Stimulated activated naive CD8-positive, alpha-beta T cell treated with anti-CD3 and anti-CD28 coated beads, Interleukin-15, amount 100 ng/mL, for 72 hours (primary cell): Measurements from ENCODE around the gene AGO3.

Source experiments
- ATAC-seq: fragments of 150-1000 bp; cut with Tn5 transposase; 2 replicates; pipeline ENCODE4 v1.10.0; 2021; ENCODE audit warnings: mild to moderate bottlenecking, moderate library complexity
- DNase-seq, 2 donors: peaks; one replicate each; pipeline ENCODE4 v3.0.0; 2021 to 2022
- H3K27ac Mint-ChIP-seq, 2 donors: one replicate each; pipeline ENCODE4 v1.8.0; 2022; ENCODE audit warnings: mild to moderate bottlenecking in 2 of 2, mixed read lengths in 2 of 2, moderate library complexity in 2 of 2
- H3K27me3 Mint-ChIP-seq: one replicate; pipeline ENCODE4 v1.8.0; 2022; ENCODE audit warnings: mixed read lengths
- H3K4me1 Mint-ChIP-seq: one replicate; pipeline ENCODE4 v1.8.0; 2022; ENCODE audit warnings: mild to moderate bottlenecking, mixed read lengths
- H3K4me3 Mint-ChIP-seq, 2 donors: one replicate each; pipeline ENCODE4 v1.8.0; 2022; ENCODE audit warnings: mild to moderate bottlenecking in 2 of 2, mixed read lengths in 2 of 2, moderate library complexity in 1 of 2
- H3K9me3 Mint-ChIP-seq, 2 donors: one replicate each; pipeline ENCODE4 v1.8.0; 2022; ENCODE audit warnings: mixed read lengths in 2 of 2

Gene AGO3

GRCh38 chr1:35899941-35900340 lies 31.0 kb upstream of the AGO3 start:
- Mint-ChIP-seq H3K9me3 (no peaks in the 10 kb centered on the region), H3K4me1 (no peaks in the 10 kb centered on the region), H3K27ac (no peak overlapping the region), H3K4me3 (no peak overlapping the region), H3K27me3 (no peaks in the 10 kb centered on the region)
- DNase-seq, result no peak
- ATAC-seq, result no peak

- Mint-ChIP-seq H3K4me3 (no peak overlapping the region), H3K27ac (no peak overlapping the region), H3K27me3 (no peaks in the 10 kb centered on the region), H3K9me3 (no peaks in the 10 kb centered on the region), H3K4me1 (no peaks in the 10 kb centered on the region)
- no peak for ATAC-seq
- DNase-seq, result no peak
These were observed 29.7 kb upstream of the AGO3 start for GRCh38 chr1:35901235-35901634.

GRCh38 chr1:35902671-35903070 lies 28.2 kb upstream of the AGO3 start:
- DNase-seq (no peak), ATAC-seq (no peak)
- Mint-ChIP-seq H3K4me1 (no peaks in the 10 kb centered on the region), H3K9me3 (no peaks in the 10 kb centered on the region), H3K4me3 (no peak overlapping the region), H3K27ac (peak overlapping the region in 1 of 2 donors; percentile 54), H3K27me3 (no peaks in the 10 kb centered on the region)

- H3K27me3 Mint-ChIP-seq, result no peaks in the 10 kb centered on the region
- H3K4me1 Mint-ChIP-seq, result no peaks in the 10 kb centered on the region
- no peak overlapping the region for H3K27ac Mint-ChIP-seq
- no peak for DNase-seq
- no peak overlapping the region for H3K4me3 Mint-ChIP-seq
- H3K9me3 Mint-ChIP-seq, result no peaks in the 10 kb centered on the region
- no peak for ATAC-seq
These were observed 16.2 kb upstream of the AGO3 start for GRCh38 chr1:35914717-35915116.

GRCh38 chr1:35915693-35916092 lies 15.2 kb upstream of the AGO3 start:
- no peak overlapping the region for H3K4me3 Mint-ChIP-seq
- no peaks in the 10 kb centered on the region for H3K27me3 Mint-ChIP-seq
- ATAC-seq (no peak), DNase-seq (no peak)
- no peak overlapping the region for H3K27ac Mint-ChIP-seq
- no peaks in the 10 kb centered on the region for H3K4me1 Mint-ChIP-seq
- H3K9me3 Mint-ChIP-seq, result no peaks in the 10 kb centered on the region

GRCh38 chr1:35923791-35924221 lies 7.1 kb upstream of the AGO3 start:
- Mint-ChIP-seq H3K9me3 (no peaks in the 10 kb centered on the region), H3K27ac (peak overlapping the region in 1 of 2 donors; percentile 35), H3K4me1 (peaks cover 7% of the 10 kb centered on the region), H3K27me3 (no peaks in the 10 kb centered on the region), H3K4me3 (no peak overlapping the region)
- DNase-seq (no peak), ATAC-seq (no peak)

- H3K4me3 Mint-ChIP-seq, result no peak overlapping the region
- no peaks in the 10 kb centered on the region for H3K27me3 Mint-ChIP-seq
- no peak for ATAC-seq
- no peak overlapping the region for H3K27ac Mint-ChIP-seq
- H3K4me1 Mint-ChIP-seq, result peaks cover 15% of the 10 kb centered on the region
- DNase-seq, result no peak
- H3K9me3 Mint-ChIP-seq, result no peaks in the 10 kb centered on the region
These were observed 6.1 kb upstream of the AGO3 start for GRCh38 chr1:35924838-35925237.

GRCh38 chr1:35925741-35926140 lies 5.2 kb upstream of the AGO3 start:
- peaks cover 20% of the 10 kb centered on the region for H3K4me1 Mint-ChIP-seq
- ATAC-seq, result no peak

GRCh38 chr1:35927472-35927871 lies 3.4 kb upstream of the AGO3 start:
- Mint-ChIP-seq H3K4me3 (no peak overlapping the region), H3K9me3 (no peaks in the 10 kb centered on the region), H3K27ac (no peak overlapping the region), H3K4me1 (peaks cover 27% of the 10 kb centered on the region), H3K27me3 (no peaks in the 10 kb centered on the region)
- ATAC-seq (no peak), DNase-seq (no peak)

More at GRCh38 chr1:35925741-35926140, 5.2 kb upstream of the AGO3 start:
- no peaks in the 10 kb centered on the region for H3K27me3 Mint-ChIP-seq
- DNase-seq, result no peak
- no peak overlapping the region for H3K4me3 Mint-ChIP-seq
- no peaks in the 10 kb centered on the region for H3K9me3 Mint-ChIP-seq
- H3K27ac Mint-ChIP-seq, result no peak overlapping the region

GRCh38 chr1:35929730-35930592 lies 944 bp upstream of the AGO3 start:
- peaks cover 38% of the 10 kb centered on the region for H3K4me1 Mint-ChIP-seq
- peak; percentile 11 to 33 for DNase-seq
- peak overlapping the region; percentile 98 to 99 for H3K27ac Mint-ChIP-seq
- H3K27me3 Mint-ChIP-seq, result no peaks in the 10 kb centered on the region
- H3K9me3 Mint-ChIP-seq, result no peaks in the 10 kb centered on the region
- peak overlapping the region; percentile 88 to 91 for H3K4me3 Mint-ChIP-seq
- ATAC-seq, result peak; percentile 4

- Mint-ChIP-seq H3K4me1 (peaks cover 45% of the 10 kb centered on the region), H3K9me3 (no peaks in the 10 kb centered on the region), H3K4me3 (peak overlapping the region; percentile 96 to 97), H3K27ac (peak overlapping the region; percentile 94 to 97), H3K27me3 (no peaks in the 10 kb centered on the region)
- ATAC-seq (no peak), DNase-seq (no peak)
These were observed 697 bp downstream of the AGO3 start for GRCh38 chr1:35931446-35932157.

- Mint-ChIP-seq H3K4me3 (peak overlapping the region; percentile 96 to 97), H3K9me3 (no peaks in the 10 kb centered on the region), H3K4me1 (peaks cover 45% of the 10 kb centered on the region), H3K27me3 (no peaks in the 10 kb centered on the region), H3K27ac (peak overlapping the region in 1 of 2 donors; percentile 63)
- no peak for DNase-seq
- ATAC-seq, result no peak
These were observed 1.3 kb downstream of the AGO3 start for GRCh38 chr1:35932158-35932636.

GRCh38 chr1:35932941-35933340 lies 2.0 kb downstream of the AGO3 start:
- Mint-ChIP-seq H3K27me3 (no peaks in the 10 kb centered on the region), H3K27ac (no peak overlapping the region), H3K4me3 (peak overlapping the region; percentile 52 to 97), H3K4me1 (peaks cover 45% of the 10 kb centered on the region), H3K9me3 (no peaks in the 10 kb centered on the region)
- no peak for DNase-seq
- no peak for ATAC-seq

GRCh38 chr1:35935442-35936388 lies 4.8 kb downstream of the AGO3 start:
- ATAC-seq (no peak), DNase-seq (no peak)
- H3K27ac Mint-ChIP-seq, result no peak overlapping the region
- no peaks in the 10 kb centered on the region for H3K27me3 Mint-ChIP-seq
- H3K4me1 Mint-ChIP-seq, result peaks cover 38% of the 10 kb centered on the region
- H3K4me3 Mint-ChIP-seq, result no peak overlapping the region
- H3K9me3 Mint-ChIP-seq, result no peaks in the 10 kb centered on the region

GRCh38 chr1:35936838-35937237 lies 5.9 kb downstream of the AGO3 start:
- Mint-ChIP-seq H3K27ac (peak overlapping the region in 1 of 2 donors; percentile 48), H3K4me1 (peaks cover 48% of the 10 kb centered on the region), H3K4me3 (no peak overlapping the region), H3K9me3 (no peaks in the 10 kb centered on the region), H3K27me3 (no peaks in the 10 kb centered on the region)
- DNase-seq (no peak), ATAC-seq (no peak)
